ENCODE measurements around the gene TELO2.

- TF ChIP-seq CTCF (IDR thresholded peaks at IDR 0.05) (no peak), POLR2A (IDR thresholded peaks at IDR 0.05) (no peak)
Observed at GRCh38 chr16:1506494-1507213, 13.5 kb downstream of the TELO2 start.
